HG02623 (cell line): Measurements from ENCODE around the gene CEACAM5.
"Not testable (repeated sequence)": the region's sequence is repeated elsewhere in the genome, so short reads cannot be mapped to it uniquely, and the experiment has no call there.

Experiments used
- ATAC-seq: cut with Tn5 transposase; IDR thresholded peaks from one replicate; pipeline ENCODE4 v1.9.1; 2021; ENCODE audit warnings: moderate library complexity; ENCODE audit not compliant: unreplicated experiment

CEACAM5 gene

DNA sequence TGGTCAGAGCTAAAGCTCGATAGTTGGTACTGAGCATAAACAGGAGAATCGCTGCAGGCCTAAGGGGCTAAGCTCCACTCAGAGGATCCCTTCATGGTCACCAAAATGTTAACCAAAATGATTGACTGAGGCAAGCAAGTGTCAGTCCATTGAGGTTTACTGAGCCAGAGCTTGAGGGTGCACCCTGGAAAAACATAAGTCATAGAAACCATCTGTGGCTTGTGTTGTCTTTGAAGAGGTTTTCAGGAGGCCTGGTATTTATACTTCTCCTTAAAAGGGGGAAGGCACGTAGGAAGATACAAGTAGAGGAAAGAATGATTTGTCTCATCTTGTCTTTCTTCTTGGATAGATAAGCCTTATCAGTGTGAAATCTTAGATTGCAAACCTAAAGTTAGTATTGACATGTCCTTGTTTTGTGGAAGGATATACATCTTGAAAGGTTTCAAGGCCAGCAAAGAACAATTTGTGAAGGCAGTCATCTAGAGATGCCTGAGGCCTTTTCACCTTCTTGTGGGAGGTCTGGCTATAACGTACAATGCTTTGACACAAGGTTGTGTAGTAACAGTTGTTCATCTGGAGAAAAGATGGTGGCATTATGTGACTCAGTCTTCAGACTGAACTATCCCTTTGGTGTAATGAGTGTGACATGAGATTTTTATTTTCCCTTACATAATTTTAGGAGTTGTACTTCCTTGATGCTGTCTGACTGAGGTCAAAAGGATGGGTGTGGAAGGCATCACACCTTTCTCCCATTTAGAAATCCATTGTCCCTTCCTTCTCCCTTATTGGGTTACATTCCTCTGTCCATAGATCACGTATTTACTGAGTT is 32.2 kb downstream of the CEACAM5 start:
- ATAC-seq = no peak

DNA sequence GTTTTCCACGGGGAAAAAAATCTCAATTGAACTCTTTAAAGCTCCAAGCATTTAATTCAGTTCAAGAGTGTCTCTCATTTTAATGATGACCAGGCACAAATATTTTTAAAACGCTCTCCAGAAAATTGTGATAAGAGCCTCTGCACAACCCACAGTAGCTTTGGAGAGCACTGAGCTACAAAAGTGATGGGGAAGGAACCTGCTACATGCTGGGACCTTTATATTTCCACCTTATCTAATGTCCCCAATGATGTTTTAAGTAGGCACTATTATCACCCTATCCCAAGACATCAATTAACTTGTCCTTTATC is 32.8 kb downstream of the CEACAM5 start:
- no peak for ATAC-seq

- no peak for ATAC-seq
Observed at GRCh38 chr19:41744850-41745249, 36.4 kb downstream of the CEACAM5 start.

DNA sequence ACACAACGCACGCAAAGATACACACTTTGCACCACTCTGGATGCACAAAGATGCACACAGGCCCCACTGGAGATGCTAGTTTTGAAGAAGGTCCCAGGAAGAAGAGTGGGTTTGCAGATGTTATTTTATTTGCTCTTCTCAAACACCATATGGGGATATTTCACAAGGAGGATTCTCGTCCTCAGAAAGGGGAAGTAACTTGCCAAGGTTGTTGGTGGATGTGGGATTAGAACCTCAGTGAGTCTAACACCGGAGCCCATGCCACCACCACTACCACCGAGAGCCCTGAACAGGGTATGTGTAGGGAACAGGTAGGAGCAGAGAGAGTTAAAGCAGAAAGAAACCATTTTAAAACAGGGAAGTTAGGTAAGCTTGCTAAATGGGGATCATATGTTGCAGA is 37.3 kb downstream of the CEACAM5 start:
- ATAC-seq = no peak

GRCh38 chr19:41746593-41747227 is 38.3 kb downstream of the CEACAM5 start:
- no peak for ATAC-seq

- no peak for ATAC-seq
Observed at GRCh38 chr19:41748012-41748411, 39.6 kb downstream of the CEACAM5 start.

DNA sequence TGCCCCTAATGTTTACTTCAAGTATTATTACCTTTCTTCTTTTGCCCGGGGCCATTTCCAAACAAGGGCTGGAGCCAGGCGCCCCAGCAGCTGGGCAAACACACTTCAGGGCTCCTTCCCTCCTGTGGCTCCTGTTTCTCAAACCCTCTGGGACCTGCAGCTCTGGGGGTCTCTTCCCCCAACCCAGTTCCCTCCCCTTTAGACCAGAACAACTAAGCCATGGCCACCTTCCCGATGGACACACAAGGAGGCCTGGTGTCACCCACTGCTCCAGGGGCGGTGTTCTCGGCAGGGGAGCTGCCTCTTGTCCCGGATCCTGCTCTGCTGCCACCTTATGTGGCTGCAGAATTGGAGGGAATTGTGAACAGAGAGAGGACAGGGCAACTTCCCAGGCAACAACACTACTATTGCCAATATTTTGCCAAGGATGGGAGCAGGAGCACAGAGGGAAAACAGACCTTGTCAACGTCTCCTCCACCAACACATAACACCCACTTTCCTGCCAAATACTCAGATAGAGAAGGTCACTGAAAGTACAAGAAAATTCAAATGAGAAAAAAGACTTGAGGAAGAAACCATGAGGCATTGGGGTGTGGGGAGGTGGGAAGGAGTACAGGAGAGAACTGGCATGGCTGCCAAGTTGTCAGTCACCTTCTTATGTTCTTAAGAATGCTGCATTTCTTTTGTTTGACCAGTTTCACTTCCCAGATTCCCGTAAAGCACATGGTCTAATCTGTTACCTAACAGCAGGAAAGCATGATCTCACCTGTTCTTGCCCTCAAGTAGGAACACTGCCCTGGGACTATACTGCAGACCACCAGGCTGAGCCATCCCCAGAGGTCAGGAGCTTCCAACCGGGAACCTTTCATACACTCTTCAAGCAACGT is 42.1 kb downstream of the CEACAM5 start:
- not testable (repeated sequence) for ATAC-seq

DNA sequence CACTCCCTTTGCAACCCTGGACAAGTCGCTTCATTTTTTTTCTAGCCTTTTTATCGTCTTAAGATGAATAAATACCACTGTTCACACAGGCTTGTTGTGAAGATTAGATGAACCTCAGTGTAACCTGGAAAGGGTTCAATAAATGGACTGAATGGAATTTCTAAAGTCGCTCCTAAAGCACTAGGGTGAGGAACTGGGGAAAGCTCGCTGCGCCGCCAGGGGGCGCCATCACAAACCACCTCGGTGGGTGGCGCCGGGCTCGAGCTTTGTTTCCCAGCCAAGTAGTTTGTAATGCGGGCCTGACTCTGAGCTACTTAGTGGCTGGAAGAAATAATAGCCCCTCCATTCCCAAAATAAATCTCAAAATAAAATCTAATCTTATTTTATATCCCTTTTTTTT is 44.7 kb downstream of the CEACAM5 start:
- ATAC-seq = no peak

- no peak for ATAC-seq
Observed at GRCh38 chr19:41753936-41754529, 45.6 kb downstream of the CEACAM5 start.

DNA sequence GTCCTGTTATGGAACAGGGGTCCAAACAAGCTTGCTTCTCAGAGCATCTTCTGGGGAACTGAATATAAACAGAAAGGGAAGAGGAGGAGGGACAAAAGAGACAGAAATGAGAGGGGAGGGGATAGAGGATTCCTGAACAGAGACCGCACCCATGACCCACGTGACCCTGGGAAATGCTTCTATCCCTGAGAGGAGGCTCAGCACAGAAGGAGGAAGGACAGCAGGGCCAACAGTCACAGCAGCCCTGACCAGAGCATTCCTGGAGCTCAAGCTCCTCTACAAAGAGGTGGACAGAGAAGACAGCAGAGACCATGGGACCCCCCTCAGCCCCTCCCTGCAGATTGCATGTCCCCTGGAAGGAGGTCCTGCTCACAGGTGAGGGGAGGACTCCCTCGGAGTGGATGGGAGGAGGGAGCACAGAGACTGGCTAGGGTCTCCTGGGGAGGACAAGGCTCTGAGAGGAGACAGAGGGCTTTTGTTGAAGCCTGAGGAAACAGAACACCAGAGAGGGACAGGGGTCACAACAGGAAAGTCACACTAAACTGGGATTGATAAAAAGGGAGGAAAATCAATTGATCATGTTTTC is 47.0 kb downstream of the CEACAM5 start, which contains the start of gene CEACAM6:
Gene CEACAM6, plus strand, starts transcription at position 203 of the 586 bp plus-strand sequence. Its CDS starts 109 bp downstream, at position 312.
- no peak for ATAC-seq

DNA sequence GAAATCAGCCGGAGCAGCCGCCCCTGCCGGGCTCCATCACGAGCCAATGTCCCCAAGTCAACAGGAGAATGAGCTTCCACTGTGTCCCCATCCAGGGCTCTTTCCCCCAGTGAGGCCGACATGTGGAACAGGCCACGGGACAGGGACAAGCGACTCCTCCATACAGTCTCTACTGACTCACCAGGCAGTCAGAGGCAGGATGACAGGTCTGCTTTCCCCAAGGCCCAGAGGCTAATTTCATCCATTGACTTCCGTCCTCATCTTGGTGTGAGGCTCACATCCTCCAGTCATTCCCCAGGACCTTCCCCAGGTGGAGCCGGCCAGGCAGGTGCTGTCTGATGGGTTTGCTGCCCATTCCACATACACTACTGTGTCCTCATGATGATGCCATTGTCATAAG is 50.4 kb downstream of the CEACAM5 start:
- ATAC-seq = no peak

- ATAC-seq = no peak
Observed at GRCh38 chr19:41767115-41767514, 58.7 kb downstream of the CEACAM5 start.

GRCh38 chr19:41768105-41768504 is 59.7 kb downstream of the CEACAM5 start:
- ATAC-seq = not testable (repeated sequence)

DNA sequence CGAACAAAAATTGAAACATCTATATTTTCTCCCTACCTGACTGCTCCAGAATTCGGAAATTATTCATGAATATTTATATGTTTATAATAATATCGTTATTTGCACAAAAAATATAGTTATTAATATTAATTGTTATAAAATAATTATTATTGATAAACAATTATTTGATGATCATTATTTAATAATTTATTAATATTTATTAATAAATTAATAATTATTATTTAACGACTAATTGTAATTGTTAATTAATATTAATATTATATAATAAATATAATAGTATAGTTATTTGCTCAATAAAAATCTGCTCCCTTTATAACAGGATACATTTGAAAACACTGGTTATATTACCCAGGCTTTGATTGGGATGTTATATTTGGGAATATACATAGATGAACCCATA is 61.2 kb downstream of the CEACAM5 start:
- no peak for ATAC-seq

- no peak for ATAC-seq
Observed at GRCh38 chr19:41771410-41771809, 63.0 kb downstream of the CEACAM5 start.

- no peak for ATAC-seq
Observed at GRCh38 chr19:41774515-41774980, 66.1 kb downstream of the CEACAM5 start.

DNA sequence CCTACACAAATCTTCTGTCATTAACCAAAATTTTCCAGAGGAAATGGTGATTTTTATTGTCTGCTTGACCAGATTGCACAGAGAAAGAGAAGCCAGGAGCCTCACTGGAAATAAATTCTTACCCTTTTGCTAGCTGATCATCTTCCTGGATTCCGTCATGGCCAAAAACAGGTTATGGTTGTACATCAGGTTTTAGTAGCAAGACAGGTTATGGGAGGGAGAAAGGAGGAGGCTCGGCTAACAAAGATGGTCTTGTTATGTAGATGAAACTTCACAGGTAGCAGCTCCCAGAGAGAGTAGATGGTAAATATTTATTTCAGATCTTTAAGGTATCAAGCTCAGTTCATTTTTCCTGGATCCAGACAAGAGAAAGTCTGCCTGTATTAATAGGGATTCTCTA is 68.3 kb downstream of the CEACAM5 start:
- no peak for ATAC-seq
